Activated CD4-positive, alpha-beta T cell treated with anti-CD3 and anti-CD28 coated beads, Interleukin-2, amount 50 U/mL, for 4 hours (primary cell): ENCODE results near the gene EXD3.
"Not testable (repeated sequence)": the region's sequence is repeated elsewhere in the genome, so short reads cannot be mapped to it uniquely, and the experiment has no call there.

Experiments used
- DNase-seq, 2 experiments: peaks; one replicate each; pipeline ENCODE4 v3.0.0-alpha.2; 2020

Gene EXD3

DNA sequence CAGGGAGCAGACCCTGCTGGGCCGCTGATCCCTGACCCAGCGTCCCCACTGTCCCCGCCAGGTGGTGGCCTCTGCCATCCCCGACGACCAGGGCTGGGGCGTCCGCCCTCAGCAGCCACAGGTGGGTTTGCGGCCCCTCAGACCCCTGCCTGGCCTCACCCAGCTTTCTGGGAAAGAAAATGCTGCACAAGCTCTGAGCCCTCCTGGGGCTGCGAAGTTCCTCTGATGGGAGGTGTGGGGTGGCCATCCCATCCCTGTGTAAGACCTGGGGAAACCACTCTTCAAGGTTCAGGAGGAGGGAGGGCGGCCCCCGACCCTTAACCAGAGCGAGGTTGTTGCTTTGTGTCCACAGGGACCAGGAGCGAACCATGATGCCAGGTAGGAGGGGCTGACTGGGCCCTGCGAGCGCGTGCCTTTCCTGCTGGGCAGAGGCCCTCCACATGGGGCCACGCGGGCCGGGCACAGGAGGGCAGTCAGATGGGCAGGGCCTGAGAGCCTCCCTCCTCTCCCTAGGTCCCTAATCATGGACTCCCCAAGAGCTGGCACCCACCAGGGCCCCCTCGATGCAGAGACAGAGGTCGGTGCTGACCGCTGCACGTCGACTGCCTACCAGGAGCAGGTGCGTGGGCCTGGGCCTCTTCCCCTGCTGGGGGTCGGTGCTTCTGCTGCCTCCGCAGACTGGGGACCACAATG, 7.9 kb upstream of the EXD3 start:
- no peak for DNase-seq

DNA sequence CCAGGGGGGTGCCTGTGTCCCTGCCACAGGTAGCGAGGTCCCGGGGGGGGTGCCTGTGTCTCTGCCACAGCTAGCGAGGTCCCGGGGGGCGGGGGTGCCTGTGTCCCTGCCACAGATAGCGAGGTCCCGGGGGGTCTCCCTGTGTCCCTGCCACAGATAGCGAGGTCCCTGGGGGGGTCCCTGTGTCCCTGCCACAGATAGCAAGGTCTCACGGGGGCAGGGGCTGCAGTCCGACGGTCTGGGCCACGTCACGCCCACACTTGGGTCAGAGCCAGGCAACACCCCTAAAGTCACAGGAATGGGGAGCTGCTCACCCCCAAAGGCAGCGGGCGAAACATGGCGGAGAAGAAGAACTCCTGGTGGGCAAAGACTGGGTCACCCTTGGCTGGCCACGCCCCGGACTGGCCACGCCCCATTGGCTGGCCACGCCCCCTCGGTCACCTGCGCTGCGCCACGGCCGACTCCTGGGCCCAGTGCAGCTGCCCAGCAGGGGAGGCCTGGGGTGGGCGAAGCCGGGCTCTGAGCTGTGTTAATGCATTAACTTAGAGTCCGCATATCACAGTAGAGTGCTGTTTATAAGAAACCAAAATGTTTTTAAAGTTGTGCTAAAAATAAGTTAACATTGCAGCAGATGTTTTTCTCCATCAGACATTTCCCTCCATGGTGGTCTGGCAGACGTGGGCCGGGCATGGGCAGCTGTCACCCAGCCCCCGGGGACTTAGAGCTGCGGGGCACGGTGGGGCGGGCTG, 7.2 kb upstream of the EXD3 start:
- DNase-seq, result no peak

DNA sequence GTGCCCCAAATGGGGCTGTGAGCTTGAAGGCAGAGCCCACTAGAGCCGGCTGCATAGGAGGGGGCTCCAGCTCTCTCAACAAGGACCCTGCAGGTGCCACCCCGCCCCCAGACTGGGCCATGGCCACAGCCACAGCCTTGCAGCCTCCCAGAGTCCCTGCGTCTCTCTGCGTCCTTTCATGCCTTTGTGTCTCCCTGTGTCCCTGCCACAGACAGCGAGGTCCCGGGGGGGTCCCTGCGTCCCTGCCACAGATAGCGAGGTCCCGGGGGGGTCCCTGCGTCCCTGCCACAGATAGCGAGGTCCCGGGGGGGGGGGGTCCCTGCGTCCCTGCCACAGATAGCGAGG, 6.6 kb upstream of the EXD3 start:
- no peak for DNase-seq

DNA sequence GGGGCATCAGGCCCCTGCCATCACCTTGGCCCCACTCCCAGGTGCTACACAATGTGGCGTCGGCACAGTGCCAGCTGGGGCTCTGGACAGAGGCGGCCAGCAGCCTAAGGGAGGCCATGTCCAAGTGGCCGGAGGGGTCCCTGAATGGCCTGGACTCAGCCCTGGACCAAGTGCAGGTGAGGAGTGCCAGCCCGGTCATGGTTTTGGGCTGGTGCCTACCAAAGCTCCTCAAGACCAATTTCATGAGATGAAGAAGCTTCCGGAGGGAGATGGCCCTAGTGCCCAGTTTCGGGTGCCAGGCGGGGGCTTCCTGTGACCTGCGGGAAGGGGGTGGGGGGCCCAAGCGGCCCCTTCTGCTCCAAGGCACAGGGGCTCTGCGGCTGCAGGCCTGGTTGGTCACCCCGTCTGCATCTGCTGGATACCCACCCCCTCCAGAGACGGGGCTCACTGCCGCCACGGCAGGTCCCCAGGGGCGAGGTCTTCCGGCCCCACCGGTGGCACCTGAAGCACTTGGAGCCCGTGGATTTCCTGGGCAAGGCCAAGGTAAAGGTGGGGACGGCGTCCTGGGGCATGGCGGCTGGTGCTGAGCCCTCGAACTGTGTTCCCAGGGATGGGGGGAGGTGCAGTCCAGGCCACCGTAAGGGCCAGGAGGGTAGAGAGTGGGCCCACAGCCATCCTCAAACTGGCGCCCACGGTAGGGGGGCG, 6.0 kb upstream of the EXD3 start:
- no peak for DNase-seq

DNA sequence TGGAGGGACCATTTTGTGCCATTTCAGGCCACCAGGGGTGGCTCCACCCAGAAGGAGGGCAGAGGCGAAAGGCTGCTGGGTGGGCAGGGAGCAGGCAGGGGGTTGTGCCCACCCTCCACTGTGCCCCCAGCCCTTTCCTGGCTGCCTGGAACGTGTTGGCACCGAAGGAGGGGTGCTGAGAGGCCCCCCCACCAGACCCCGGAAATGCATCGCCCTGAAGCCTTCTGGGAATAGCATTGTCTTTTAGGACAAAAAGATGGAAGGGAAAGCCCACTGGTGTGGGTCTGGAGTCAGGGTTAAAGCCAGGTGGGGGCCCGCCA, 5.3 kb upstream of the EXD3 start:
- no peak for DNase-seq

DNA sequence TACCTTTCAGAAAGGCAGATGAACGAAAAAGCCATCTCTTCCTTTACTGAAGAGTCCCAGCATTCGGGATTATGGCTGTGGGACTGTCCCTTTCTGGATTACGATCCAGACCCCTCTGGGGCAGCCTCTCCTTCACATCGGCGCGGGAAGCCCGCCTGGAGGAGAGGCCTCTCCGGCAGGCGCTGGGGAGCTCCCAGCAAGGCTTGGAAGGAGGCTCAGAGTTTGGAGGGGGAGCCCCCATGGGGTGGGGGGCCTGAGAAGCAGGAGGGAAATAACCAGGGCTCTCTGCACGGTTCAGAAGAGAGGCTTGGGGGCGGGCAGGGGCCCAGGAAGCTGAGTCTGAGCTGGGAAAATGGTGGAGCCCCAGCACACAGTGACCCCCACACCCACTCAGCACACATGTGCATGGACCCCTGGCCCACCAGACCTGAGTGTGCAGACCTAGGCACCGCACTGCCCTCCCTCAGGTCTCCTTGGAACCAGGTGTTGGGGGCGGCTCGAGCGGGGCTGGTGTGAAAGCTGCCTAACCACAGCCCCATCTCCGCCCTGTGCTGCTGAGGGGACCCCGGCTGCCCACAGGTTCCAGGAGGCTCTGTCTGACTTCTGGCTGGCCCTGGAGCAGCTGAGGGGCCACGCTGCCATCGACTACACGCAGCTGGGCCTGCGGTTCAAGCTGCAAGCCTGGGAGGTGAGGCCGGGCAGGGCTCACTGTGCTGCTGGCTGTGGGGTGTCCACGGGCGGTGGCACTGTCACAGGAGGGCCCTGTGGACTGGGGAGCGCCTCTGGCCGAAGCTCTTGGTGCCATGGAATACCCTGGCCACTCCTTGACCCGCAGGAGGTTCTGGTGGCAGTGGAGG, 4.7 kb upstream of the EXD3 start:
- no peak for DNase-seq

DNA sequence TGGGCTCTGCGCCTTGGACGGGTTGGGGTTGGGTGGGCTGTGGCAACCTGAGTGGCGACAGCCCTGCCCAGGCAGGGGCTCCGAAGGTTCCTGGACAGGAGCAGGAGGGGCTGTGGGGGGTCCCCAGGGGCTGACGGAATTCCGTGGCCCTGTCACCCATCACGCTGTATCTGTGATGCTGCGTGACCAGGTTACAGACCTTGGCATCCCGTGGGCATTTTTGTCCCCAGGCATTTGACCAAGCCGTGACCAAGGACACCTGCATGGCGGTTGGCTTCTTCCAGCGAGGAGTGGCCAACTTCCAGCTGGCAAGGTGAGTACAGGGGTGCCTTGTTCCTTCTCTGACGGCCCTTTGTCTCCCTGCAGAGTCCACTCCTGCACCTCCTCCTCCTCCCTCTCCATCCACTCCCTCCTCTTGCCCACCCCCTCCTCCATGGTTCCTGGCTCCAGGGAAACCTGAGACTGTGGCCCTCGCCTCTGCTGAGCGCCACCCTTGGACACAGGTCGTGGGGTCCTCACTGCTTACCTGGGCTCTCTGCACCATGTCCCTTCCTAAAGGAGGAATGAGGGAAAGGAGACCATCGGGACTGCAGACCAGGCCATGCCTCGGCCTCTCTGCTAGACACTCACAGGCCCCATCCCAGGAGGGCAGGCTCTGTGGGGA, 3.2 kb upstream of the EXD3 start:
- DNase-seq, result no peak

DNA sequence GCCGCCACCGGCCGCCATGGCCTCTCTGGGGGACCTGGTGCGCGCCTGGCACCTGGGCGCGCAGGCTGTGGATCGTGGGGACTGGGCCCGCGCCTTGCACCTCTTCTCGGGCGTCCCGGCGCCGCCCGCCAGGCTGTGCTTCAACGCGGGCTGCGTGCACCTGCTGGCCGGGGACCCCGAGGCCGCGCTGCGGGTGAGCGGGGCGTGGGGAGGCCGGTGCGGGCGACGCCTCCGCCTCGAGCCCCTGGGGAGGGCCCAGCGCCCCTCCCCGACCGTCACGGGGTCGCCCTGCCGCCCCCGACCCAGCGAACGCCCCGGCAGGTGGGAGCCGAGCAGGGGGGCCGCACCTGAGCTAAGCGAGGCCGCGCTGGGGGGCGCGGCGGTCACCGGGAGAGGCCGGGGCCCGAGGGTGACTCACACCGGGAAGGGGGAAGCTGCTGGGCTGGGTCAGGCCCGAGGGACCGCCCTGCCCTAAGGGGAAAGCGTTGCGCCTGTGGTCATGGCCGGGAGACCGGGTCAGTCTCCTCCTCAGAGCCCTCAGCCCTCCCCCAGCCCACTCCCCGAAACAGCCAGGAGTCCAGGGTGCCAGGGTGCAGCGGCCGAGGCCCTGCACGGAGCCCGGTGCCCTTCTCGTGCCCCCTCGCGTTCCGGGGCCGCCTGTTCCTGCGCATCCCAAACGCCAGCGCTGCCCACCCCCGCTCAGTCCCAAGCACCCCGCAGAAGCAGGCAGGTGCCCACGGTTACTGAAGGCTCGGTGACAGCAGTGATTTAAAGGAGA, 741 bp upstream of the EXD3 start:
- no peak for DNase-seq

DNA sequence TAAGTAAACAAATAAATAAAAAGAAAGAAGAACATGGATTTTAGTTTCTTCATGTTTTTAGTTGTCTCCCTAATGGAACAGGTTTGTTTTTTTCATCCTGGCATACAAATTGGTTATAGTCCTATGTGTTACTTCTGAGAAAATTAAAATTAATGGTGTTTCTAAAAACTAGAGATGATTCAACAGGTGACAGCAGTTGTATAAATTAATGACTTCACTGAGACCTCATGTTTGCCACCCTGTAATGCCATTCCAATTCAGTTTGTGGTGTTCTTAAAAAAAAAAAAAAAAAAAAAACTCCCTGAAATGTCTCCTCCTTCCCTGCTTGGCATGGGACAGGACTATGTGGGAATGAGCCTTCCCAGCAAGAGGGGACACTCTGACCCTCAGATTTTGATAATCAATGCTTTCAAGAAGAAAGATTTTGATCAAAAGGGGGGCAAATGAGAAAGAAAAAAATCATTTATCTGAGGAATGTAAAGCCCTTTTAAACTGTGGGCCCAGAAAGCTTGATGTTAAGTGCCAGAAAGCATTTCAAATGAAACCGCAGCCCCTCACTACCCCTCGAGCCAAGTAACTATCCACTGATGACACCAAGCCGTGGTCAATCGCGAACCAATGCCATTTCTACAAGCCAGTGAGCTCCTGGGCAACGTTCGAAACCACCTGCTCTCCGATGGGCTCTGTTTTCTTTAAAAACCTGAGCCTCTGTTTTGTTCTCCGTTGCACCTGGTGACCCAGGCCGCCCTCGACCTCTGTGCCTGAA, 941 bp downstream of the EXD3 start:
- DNase-seq, result no peak

DNA sequence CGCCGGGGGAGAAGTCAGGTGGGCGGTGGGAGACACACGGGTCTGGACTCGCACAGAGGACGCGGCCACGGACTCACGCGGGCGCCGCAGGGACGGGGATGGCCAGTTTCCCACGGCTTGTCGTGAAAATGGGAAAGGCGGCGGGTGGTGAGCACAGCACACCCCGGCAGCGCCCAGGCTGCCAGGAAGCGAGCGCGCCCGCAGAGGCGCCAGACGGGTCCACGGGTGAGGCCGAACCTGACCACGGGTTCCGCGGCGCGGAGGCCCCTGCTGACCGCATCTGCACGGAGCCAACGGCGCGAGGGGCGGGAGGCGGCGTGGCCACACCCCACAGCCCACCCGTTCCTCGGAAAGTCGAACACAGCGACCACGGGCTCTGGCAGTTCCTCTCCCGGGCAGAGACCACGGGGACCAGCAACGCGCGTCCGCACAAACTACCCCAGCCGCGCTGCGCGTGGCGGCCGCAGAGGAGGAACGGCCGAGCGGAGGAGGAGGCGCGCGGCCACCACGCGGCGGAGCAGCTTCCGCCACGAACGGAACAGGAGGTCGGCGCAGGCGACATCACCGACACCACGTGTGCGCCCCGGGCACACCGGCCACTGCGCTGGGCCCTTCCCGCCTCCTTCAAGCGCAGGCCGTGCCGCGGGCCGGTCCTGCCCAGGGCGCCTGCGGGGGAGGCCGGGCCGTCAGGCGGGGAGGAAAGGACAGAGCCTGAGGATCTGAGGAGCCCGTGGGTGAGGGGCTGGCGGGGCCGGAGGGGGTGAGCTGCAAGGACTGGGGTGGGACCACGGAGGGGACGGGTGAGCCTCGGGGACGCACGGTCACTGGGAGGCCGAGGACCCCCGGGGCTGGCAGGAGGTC, 5.6 kb downstream of the EXD3 start:
- DNase-seq, result no peak

DNA sequence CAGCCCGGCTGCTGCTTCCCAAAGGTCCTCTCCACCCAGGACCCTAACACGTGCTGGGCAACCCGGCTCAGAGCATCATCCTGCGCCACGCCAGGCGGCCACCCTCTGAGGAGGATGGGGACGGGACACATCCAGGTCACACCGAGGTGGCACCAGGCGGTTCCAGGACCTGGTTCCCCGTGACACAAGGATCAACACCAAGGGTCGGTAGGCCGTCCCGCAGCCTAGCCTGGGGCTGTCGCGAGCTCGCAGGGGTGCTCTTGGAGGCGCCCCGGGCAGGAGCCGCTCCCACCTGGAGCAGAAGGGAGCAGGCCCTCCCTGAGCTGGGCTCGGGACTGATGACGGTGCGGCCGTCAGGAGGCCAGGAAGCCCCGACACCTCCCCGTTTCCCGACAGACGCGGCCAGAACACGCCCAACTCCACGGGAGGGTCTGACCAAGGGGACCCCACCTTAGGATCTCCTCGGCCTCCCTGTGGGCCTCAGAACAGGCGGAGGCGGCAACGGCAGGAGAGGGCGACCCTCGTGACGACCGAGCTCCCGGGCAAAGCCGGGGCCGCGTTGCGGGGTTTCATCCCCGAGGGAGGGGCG, 6.3 kb downstream of the EXD3 start:
- no peak for DNase-seq

DNA sequence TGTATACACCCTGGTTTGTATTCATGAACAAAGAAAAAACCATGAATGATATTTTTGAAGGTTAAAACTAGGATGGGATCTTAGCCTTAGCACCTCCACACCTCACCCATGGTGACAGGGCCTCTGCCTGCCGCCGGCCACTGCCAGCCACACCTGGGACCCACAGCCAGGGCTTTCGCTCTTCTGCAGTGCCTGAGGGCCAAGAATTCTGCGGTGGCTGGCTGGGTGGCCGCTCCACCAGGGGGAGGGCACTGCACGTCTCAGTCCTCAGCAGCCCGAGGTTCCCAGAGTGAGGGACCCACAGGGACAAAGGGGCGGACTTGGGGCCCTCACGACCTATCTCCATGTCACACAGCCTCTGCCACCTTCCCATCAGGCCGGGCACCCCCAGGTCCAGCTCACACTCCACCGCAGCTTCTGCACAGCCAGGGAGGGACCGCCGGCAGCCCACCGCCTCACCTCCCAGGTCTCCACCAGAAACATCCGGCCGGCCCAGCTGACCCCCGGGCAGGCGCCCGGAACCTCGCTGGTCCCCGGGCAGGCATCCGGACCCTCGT, 6.9 kb downstream of the EXD3 start:
- no peak for DNase-seq

DNA sequence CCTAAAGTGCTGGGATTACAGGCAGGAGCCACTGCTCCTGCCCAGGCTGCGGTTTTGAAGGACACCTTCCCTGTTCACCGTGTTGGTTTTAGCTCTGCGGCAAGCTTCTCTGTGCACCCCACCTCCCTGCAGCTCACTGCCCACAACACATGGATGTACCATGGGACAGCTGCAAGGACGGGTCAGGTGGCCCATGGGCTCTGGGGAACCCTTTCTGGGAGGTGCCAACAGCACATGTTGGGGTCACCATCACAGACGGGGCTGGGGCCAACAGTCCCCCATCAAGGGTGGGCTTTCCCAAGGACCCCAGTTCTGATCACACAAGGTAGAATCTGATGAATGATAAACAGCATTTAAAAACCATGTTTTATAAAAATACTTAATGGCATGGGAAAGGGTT, 7.5 kb downstream of the EXD3 start:
- DNase-seq, result no peak

DNA sequence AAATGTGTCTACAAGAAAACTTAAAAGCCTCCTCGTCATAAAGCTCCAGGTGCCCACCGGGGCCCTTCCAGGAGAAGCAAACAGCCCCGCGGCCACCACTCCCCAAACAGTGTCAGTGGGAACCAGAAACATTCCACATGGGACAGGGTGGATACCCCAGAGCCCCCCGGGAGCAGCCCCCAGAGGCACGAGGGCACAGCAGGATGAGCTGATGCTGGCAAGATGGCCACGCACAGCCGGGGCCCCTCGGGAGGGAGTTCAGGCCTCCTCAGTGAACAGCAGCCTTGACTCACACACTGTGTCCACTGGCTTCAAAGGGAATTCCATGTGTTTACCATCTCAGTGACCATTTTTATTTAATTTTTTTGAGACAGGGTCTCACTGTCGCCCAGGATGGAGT, 10.5 kb downstream of the EXD3 start:
- DNase-seq, result no peak

DNA sequence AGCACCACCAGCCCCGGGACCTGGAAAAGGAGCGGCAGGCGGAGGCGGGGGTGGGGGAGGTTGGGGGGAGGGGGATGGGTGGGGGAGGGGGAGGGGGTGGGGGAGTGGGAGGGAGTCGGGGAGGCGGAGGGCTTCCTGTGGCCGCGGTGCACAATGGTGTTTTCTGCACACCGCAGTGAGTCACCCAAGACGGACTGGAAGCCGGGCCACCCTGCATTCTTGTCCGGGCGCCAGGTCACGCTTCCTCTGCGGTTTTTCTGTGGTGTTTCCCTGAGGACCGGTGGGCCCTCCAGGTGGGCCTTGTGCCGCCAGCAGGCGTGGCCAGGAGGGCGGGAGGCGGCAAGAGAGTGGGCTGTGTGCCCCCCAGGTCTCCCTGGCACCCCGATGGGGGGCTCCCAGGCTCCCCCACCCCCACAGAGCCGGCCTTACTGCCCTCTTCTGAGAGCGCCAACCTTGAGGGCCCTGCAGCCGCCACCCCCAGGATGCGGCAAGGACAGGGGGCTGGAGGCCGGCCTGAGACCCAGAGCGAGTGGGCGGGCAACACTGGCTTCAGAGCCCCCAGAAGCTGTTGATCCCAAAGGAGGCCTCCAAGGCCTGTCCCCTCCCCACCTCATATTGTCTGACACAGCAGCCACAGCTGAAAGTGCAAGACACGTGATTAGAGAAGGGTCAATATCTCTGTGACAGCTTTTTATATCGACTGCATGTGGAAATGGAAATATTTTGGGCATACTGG, 11.1 kb downstream of the EXD3 start:
- DNase-seq, result no peak

DNA sequence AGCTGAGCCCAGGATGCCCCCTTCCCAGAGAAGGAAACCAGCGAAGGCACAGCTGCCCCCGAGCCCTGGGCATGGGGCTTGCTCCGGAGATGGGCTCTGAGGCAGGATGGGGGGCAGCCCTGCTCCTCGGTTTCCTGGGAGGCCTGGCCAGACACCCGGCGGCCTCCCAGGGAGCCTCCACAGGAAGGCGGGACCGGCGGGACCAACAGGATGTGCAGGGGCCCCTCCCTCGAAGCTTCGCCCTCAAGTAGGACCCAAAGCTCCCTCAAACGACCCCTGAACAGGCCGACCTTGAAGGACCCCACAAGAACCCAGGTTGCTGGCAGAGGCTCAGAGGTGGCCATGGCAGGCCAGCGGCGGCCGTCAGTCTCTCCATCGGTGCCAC, 11.7 kb downstream of the EXD3 start:
- no peak for DNase-seq

DNA sequence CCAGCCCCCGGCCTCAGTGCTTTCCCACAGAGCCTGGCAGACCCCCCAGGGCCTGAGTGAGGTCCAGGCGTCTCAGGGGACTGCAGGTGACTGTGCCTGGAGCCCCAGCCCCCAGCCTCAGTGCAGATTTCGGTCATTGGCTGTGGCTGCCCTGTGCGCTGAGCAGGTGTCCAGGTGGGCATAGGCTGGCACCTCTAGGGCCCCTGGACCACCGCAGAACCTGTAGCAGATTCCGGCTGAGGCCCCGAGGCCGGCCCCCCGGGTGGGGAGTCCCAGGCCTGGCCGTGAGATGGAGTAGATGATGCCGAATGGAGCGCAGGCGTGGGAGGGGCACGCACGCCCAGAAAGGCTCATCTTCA, 12.1 kb downstream of the EXD3 start:
- DNase-seq, result no peak

DNA sequence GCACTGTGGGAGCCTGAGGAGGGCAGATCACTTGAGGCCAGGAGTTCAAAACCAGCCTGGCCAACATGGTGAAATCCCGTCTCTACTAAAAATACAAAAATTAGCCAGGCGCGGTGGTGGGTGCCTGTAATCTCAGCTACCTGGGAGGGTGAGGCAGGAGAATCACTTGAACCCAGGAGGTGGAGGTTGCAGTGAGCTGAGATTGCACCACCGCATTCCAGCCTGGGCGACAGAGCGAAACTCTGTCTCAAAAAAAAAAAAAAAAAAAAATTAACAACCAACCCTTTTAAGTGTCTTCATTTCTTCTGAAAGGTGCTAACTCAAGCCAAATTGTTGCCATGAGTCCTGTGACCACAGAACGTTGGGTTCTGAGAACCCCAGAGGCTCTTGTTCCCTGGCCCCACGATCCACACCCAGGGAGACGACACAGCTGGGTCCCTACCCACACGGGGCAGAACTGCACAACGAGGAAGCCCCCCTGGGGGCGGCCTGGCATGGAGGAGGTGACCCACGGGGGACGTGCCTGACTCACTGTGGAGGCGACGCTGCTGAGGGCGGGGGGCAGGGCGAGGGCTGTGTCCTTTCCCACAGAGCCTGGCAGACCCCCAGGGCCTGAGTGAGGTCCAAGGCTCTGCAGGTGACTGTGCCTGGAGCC, 12.6 kb downstream of the EXD3 start:
- not testable (repeated sequence) for DNase-seq
